H1 (cell line): Measurements from ENCODE around the gene CNNM3. TPM values are rescaled to one million over a fixed set of nuclear protein-coding genes. Genes with fewer than 3 reads are reported as not detected.

Source experiments
- CTCF ChIA-PET: fragments of 300-600 bp; sonication (Branson Sonifier 250); formaldehyde crosslinking; loops from one replicate; lab custom pipeline; 2021; ENCODE audit not compliant: partially characterized antibody; lab: Charles Lee
- POLR2A ChIA-PET: fragments of 300-600 bp; sonication (Branson Sonifier 250); formaldehyde crosslinking; loops from one replicate; lab custom pipeline; 2021; ENCODE audit warnings: inconsistent platforms; ENCODE audit not compliant: partially characterized antibody; lab: Charles Lee
- DNase-seq, 2 experiments: peaks; one replicate each; pipeline versions ENCODE4 v3.0.0 to v3.0.0-alpha.2; 2010 to 2022; ENCODE audit warnings: low spot score in 2 of 2, low read depth in 1 of 2, mixed read lengths in 1 of 2
- FAIRE-seq: peaks from 2 replicates; lab custom pipeline; 2011; peaks lifted over from hg19 to GRCh38; lab: Jason Lieb, UNC
- H2AFZ ChIP-seq: 2 replicates; pipeline ENCODE4 v1.8.1; 2012; ENCODE audit warnings: low read length, inconsistent platforms
- H2AK5ac ChIP-seq: 2 replicates; pipeline ENCODE4 v1.6.1; 2013; ENCODE audit warnings: low read depth, low read length
- H2BK120ac ChIP-seq: replicated peaks from 2 replicates; pipeline ENCODE3; 2013; ENCODE audit warnings: low read depth, low read length, inconsistent platforms
- H2BK12ac ChIP-seq: 2 replicates; pipeline ENCODE4 v1.6.1; 2013; ENCODE audit warnings: low read depth, low read length
- H2BK15ac ChIP-seq: 2 replicates; pipeline ENCODE4 v1.6.1; 2013; ENCODE audit warnings: low read length
- H2BK20ac ChIP-seq: 2 replicates; pipeline ENCODE4 v1.6.1; 2013; ENCODE audit warnings: low read length
- H2BK5ac ChIP-seq: 2 replicates; pipeline ENCODE4 v1.6.1; 2013; ENCODE audit warnings: low read depth, low read length
- H3K14ac ChIP-seq: 2 replicates; pipeline ENCODE4 v1.6.1; 2013; ENCODE audit warnings: inconsistent platforms; ENCODE audit not compliant: insufficient read length
- H3K18ac ChIP-seq: 2 replicates; pipeline ENCODE4 v1.6.1; 2013; ENCODE audit warnings: low read length; ENCODE audit errors: extremely low read depth
- H3K23ac ChIP-seq: 2 replicates; pipeline ENCODE4 v1.6.1; 2013; ENCODE audit warnings: inconsistent platforms; ENCODE audit not compliant: insufficient read length
- H3K23me2 ChIP-seq: 2 replicates; pipeline ENCODE4 v1.6.1; 2013; ENCODE audit warnings: low read depth, low read length
- H3K27ac ChIP-seq: 2 replicates; pipeline ENCODE4 v1.6.1; 2011; ENCODE audit warnings: low read depth, low read length, inconsistent platforms
- H3K27me3 ChIP-seq, 4 experiments: replicated peaks in 1 of 4; 1 replicate in 1 of 4; 2 replicates in 3 of 4; pipeline versions ENCODE4 v1.6.1 to v1.8.1; 2011 to 2013; ENCODE audit warnings: low read length in 3 of 4, mild to moderate bottlenecking in 3 of 4, inconsistent platforms in 2 of 4, mixed read lengths in 2 of 4, moderate library complexity in 1 of 4; ENCODE audit not compliant: control insufficient read depth in 3 of 4, insufficient read depth in 3 of 4; ENCODE audit errors: extremely low read depth in 1 of 4
- H3K36me3 ChIP-seq, 4 experiments: 2 replicates each; pipeline versions ENCODE4 v1.6.1 to v1.8.1; 2011 to 2013; ENCODE audit warnings: mild to moderate bottlenecking in 4 of 4, low read length in 3 of 4, moderate library complexity in 2 of 4, control low read depth in 1 of 4, inconsistent platforms in 1 of 4; ENCODE audit not compliant: insufficient read depth in 4 of 4, control insufficient read depth in 2 of 4
- H3K4ac ChIP-seq: replicated peaks from 2 replicates; pipeline ENCODE3; 2013; ENCODE audit warnings: low read length, low read depth, mixed read lengths, inconsistent platforms; ENCODE audit not compliant: insufficient read length
- H3K4me1 ChIP-seq, 4 experiments: replicated peaks in 1 of 4; 1 replicate in 1 of 4; 2 replicates in 3 of 4; pipeline versions ENCODE4 v1.6.1 to v1.8.1; 2011 to 2013; ENCODE audit warnings: low read length in 3 of 4, inconsistent platforms in 2 of 4, mixed read lengths in 1 of 4; ENCODE audit not compliant: insufficient read depth in 4 of 4, control insufficient read depth in 3 of 4
- H3K4me2 ChIP-seq, 2 experiments: 2 replicates each; pipeline versions ENCODE4 v1.6.1 to v1.8.1; 2011 to 2013; ENCODE audit warnings: low read depth in 2 of 2, low read length in 2 of 2, control low read depth in 1 of 2, inconsistent platforms in 1 of 2, mild to moderate bottlenecking in 1 of 2; ENCODE audit not compliant: insufficient read depth in 1 of 2
- H3K4me3 ChIP-seq, 4 experiments: fragments of 200-600, 300-600 bp in 1 of 4; sonication (generic), shearing (Covaris generic), sonication (Bioruptor Twin) in 1 of 4; 2 replicates each; pipeline versions ENCODE4 v1.5.1 to v1.8.1; 2011 to 2016; ENCODE audit warnings: low read length in 4 of 4, low read depth in 3 of 4, control low read depth in 2 of 4, inconsistent platforms in 2 of 4, mild to moderate bottlenecking in 2 of 4, mixed read lengths in 1 of 4, moderate library complexity in 1 of 4; ENCODE audit not compliant: insufficient read depth in 2 of 4; ENCODE audit errors: extremely low read depth in 1 of 4
- H3K56ac ChIP-seq: replicated peaks from 2 replicates; pipeline ENCODE3; 2013; ENCODE audit warnings: low read depth, mild to moderate bottlenecking, mixed read lengths, low read length, inconsistent platforms; ENCODE audit not compliant: insufficient read length
- H3K79me1 ChIP-seq: 2 replicates; pipeline ENCODE4 v1.6.1; 2013; ENCODE audit warnings: low read depth, low read length, control low read depth
- H3K79me2 ChIP-seq, 2 experiments: 2 replicates each; pipeline versions ENCODE4 v1.6.1 to v1.8.1; 2012 to 2013; ENCODE audit warnings: low read length in 2 of 2, mild to moderate bottlenecking in 2 of 2, inconsistent platforms in 1 of 2; ENCODE audit not compliant: insufficient read depth in 2 of 2, control insufficient read depth in 1 of 2
- H3K9ac ChIP-seq, 4 experiments: replicated peaks in 1 of 4; 1 replicate in 1 of 4; 2 replicates in 3 of 4; pipeline versions ENCODE4 v1.6.1 to v1.8.1; 2011 to 2013; ENCODE audit warnings: low read depth in 3 of 4, low read length in 3 of 4, control low read depth in 2 of 4, mild to moderate bottlenecking in 2 of 4, moderate library complexity in 2 of 4, inconsistent platforms in 1 of 4; ENCODE audit errors: extremely low read depth in 1 of 4
- H3K9me3 ChIP-seq, 2 experiments: 2 replicates each; pipeline versions ENCODE4 v1.6.1 to v1.8.1; 2012 to 2013; ENCODE audit warnings: mild to moderate bottlenecking in 2 of 2, moderate library complexity in 2 of 2, control low read depth in 1 of 2, inconsistent platforms in 1 of 2, low read depth in 1 of 2, low read length in 1 of 2, mixed read lengths in 1 of 2; ENCODE audit not compliant: insufficient read depth in 2 of 2
- H4K20me1 ChIP-seq, 2 experiments: replicated peaks in 1 of 2; 2 replicates each; pipeline versions ENCODE3 to v1.8.1; 2011 to 2013; ENCODE audit warnings: inconsistent platforms in 2 of 2, low read length in 2 of 2, mild to moderate bottlenecking in 1 of 2; ENCODE audit not compliant: insufficient read depth in 2 of 2, control insufficient read depth in 1 of 2
- H4K5ac ChIP-seq: 2 replicates; pipeline ENCODE4 v1.6.1; 2013; ENCODE audit warnings: low read length, low read depth, mixed read lengths, inconsistent platforms; ENCODE audit not compliant: insufficient read length
- H4K8ac ChIP-seq: 2 replicates; pipeline ENCODE4 v1.8.0; 2013; ENCODE audit warnings: mild to moderate bottlenecking, moderate library complexity, low read length, inconsistent platforms; ENCODE audit not compliant: insufficient read depth; ENCODE audit errors: extremely low read depth
- H4K91ac ChIP-seq: replicated peaks from 2 replicates; pipeline ENCODE3; 2013; ENCODE audit warnings: low read length, mixed read lengths, inconsistent platforms; ENCODE audit not compliant: insufficient read length
- CHD1 ChIP-seq: IDR thresholded peaks from 2 replicates; pipeline ENCODE4 v1.6.1; 2012; ENCODE audit warnings: low read depth, low read length, improper control_type of control experiment
- CTCF ChIP-seq, 3 experiments: IDR thresholded peaks; 1 replicate in 2 of 3; 2 replicates in 1 of 3; pipeline versions ENCODE4 v1.5.1 to v1.6.1; 2011; ENCODE audit warnings: low read length in 3 of 3, mild to moderate bottlenecking in 3 of 3, inconsistent platforms in 2 of 3, low read depth in 1 of 3, moderate library complexity in 1 of 3; ENCODE audit not compliant: insufficient read depth in 1 of 3; ENCODE audit errors: control extremely low read depth in 1 of 3
- EP300 ChIP-seq, 2 experiments: IDR thresholded peaks; 1 replicate in 1 of 2; 2 replicates in 1 of 2; pipeline ENCODE4 v1.6.1; 2011 to 2012; ENCODE audit warnings: low read depth in 2 of 2, low read length in 2 of 2, mild to moderate bottlenecking in 2 of 2, borderline replicate concordance in 1 of 2, inconsistent platforms in 1 of 2, moderate library complexity in 1 of 2
- NRF1 ChIP-seq: IDR thresholded peaks from 2 replicates; pipeline ENCODE4 v1.6.1; 2011; ENCODE audit warnings: mild to moderate bottlenecking, low read depth, low read length, improper control_type of control experiment
- PHF8 ChIP-seq: fragments of 200-600 bp; sonication (generic); conservative IDR thresholded peaks from 2 replicates; pipeline ENCODE4 v1.7.1; 2012; ENCODE audit warnings: low read depth, mild to moderate bottlenecking, inconsistent platforms, low read length, moderate library complexity
- POLR2AphosphoS5 ChIP-seq: IDR thresholded peaks from 2 replicates; pipeline ENCODE4 v1.6.1; 2011; ENCODE audit warnings: low read depth, low read length
- WGBS, 2 experiments: shearing (Covaris generic) in 1 of 2; methylation state at CpG; one replicate each; pipeline versions ENCODE4 v1.1.6 to v1.1.7; 2013 to 2015; ENCODE audit warnings: low lambda C conversion rate in 2 of 2, mixed read lengths in 2 of 2, inconsistent platforms in 1 of 2, low coverage in 1 of 2, missing lambda C conversion rate in 1 of 2; ENCODE audit not compliant: insufficient replicate concordance in 2 of 2, insufficient coverage in 1 of 2, insufficient read length in 1 of 2; ENCODE audit errors: extremely low coverage in 1 of 2, missing lambda C conversion rate in 1 of 2; 5-methylcytosine and 5-hydroxymethylcytosine counted together
- polyA plus RNA-seq, 7 experiments: library from polyadenylated mRNA; depleted of rRNA in 3 of 7; stranded (reverse) in 5 of 7; unstranded in 2 of 7; fragments of >200 nt in 5 of 7; fragments of 200-250 nt in 2 of 7; gene quantifications; 1 replicate in 5 of 7; 2 replicates in 1 of 7; 4 replicates in 1 of 7; pipeline versions ENCODE4 v1.2.1 to v1.2.3, GENCODE V29; 2011 to 2013; ENCODE audit warnings: missing spikeins in 2 of 7, mixed read lengths in 2 of 7
- total RNA-seq: library from RNA; stranded (reverse); fragmentation: NEBNext Ultra II Directional; extraction: Animal tissue kit (Norgen Biotek cat#: 25700); gene quantifications from 2 replicates; pipeline ENCODE4 v1.2.1, GENCODE V29; 2021

CNNM3 gene
- total and polyA plus RNA-seq, 2 of the 8 experiments (the other 6 are each of a cell fraction or from before 2014, with no cell fraction given) = 29.1 to 29.2 TPM

GRCh38 chr2:96867756-96868554 lies 51.9 kb downstream of the CNNM3 start:
- Histone ChIP-seq H2AK5ac (peak overlapping the region; percentile 26; the same call in 1 of the 2 replicates), H4K91ac (peak overlapping the region; percentile 52), H3K4ac (peak overlapping the region; percentile 99), H2BK15ac (no peak overlapping the region), H3K9ac (peak overlapping the region; percentile 78 to 89 (median 86)), H3K9me3 (no peaks in the 10 kb centered on the region), H3K27me3 (peaks cover 0 to 3% (median 0%) of the 10 kb centered on the region in 4 experiments; a peak in 2 of 7 replicates), H3K79me2 (peaks cover 4 to 36% of the 10 kb centered on the region in 2 experiments), H3K79me1 (peaks cover 16% of the 10 kb centered on the region), H2BK12ac (0 out of 2 replicates have a peak overlapping the region, but pooled peaks have one; percentile 27), H3K18ac (peak overlapping the region; percentile 71), H2BK5ac (peak overlapping the region; percentile 85), H3K23me2 (peaks cover 14% of the 10 kb centered on the region), H3K23ac (no peak overlapping the region), H3K27ac (peak overlapping the region; percentile 91), H3K4me2 (peak overlapping the region; percentile 91 to 94), H3K4me1 (peaks cover 5 to 23% (median 15%) of the 10 kb centered on the region in 4 experiments), H3K4me3 (peak overlapping the region; percentile 76 to 86 (median 80)), H2BK20ac (no peak overlapping the region; the same call in 1 of the 2 replicates), H3K56ac (peak overlapping the region; percentile 95), H4K5ac (peak overlapping the region; percentile 73), H4K20me1 (peaks cover 6 to 21% of the 10 kb centered on the region in 2 experiments), H3K36me3 (peaks cover 30 to 46% (median 37%) of the 10 kb centered on the region in 4 experiments), H2BK120ac (no peak overlapping the region), H3K14ac (no peak overlapping the region), H2AFZ (no peak overlapping the region), H4K8ac (peak overlapping the region; percentile 97; the same call in 1 of the 2 replicates)
- 32% methylated on average over 20 of the region's 27 CpGs; no CpG with 5 or more reads in 1 of the 2 experiments for WGBS, 2 experiments
- no peak for TF ChIP-seq CTCF (IDR thresholded peaks at IDR 0.05; ENCODE audit: control extremely low read depth in 1 of 3, insufficient read depth in 1 of 3, low read depth in 1 of 3, low read length in 3 of 3)
- TF ChIP-seq POLR2AphosphoS5 = 0 out of 2 replicates have a peak, but pooled peaks have one; percentile 7
- TF ChIP-seq CHD1 = no peak
- TF ChIP-seq NRF1 = no peak
- TF ChIP-seq PHF8 = 0 out of 2 replicates have a peak, but pooled peaks have one; percentile 21
- no peak for TF ChIP-seq EP300 (IDR thresholded peaks at IDR 0.05; ENCODE audit: borderline replicate concordance in 1 of 2, low read depth in 2 of 2, low read length in 2 of 2)
- CTCF ChIA-PET = interaction anchor here (0.5 to 6.1 kb wide), 20 partner anchors 8 to 247 kb away, joined by 3 to 47 read pairs (median 4); partner anchors contain the start of gene ANKRD39
- no peak for FAIRE-seq
- DNase-seq = no peak
- POLR2A ChIA-PET = interaction anchor here (0.8 to 4.2 kb wide), 30 partner anchors 10 to 122 kb away, joined by 3 to 49 read pairs (median 4); partner anchors contain the start of gene ANKRD39
